Stimulated activated CD8-positive, alpha-beta memory T cell treated with anti-CD3 and anti-CD28 coated beads, Interleukin-12 subunit alpha, Interleukin-12 subunit beta, amount 100 ng/mL, for 24 hours (primary cell): ENCODE results near the gene RFK.
A peak's percentile ranks its signal among the peaks of the same experiment; 100 is the strongest.
"Not testable (repeated sequence)": the region's sequence is repeated elsewhere in the genome, so short reads cannot be mapped to it uniquely, and the experiment has no call there.

Experiments used
- DNase-seq: peaks from one replicate; pipeline ENCODE4 v3.0.0-alpha.2; 2020; ENCODE audit errors: extremely low read depth

RFK gene

GRCh38 chr9:76394195-76394959 lies at the start of gene RFK:
RFK (minus strand) TSS chr9:76394426; CDS start chr9:76394171, 255 bp downstream.
- DNase-seq: peak; percentile 86

GRCh38 chr9:76443887-76444286 lies 49.7 kb upstream of the RFK start:
- no peak for DNase-seq

GRCh38 chr9:76441551-76442322 lies 47.5 kb upstream of the RFK start:
- no peak for DNase-seq

GRCh38 chr9:76438841-76439588 lies 44.8 kb upstream of the RFK start:
- no peak for DNase-seq

- not testable (repeated sequence) for DNase-seq
These were observed 42.9 kb upstream of the RFK start for GRCh38 chr9:76437017-76437699.

GRCh38 chr9:76434897-76435296 lies 40.7 kb upstream of the RFK start:
- DNase-seq: not testable (repeated sequence)

GRCh38 chr9:76433836-76434235 lies 39.6 kb upstream of the RFK start:
- no peak for DNase-seq

- DNase-seq: no peak
These were observed 39.2 kb upstream of the RFK start for GRCh38 chr9:76433406-76433805.

- no peak for DNase-seq
These were observed 37.4 kb upstream of the RFK start for GRCh38 chr9:76431601-76432000.

- no peak for DNase-seq
These were observed 32.7 kb upstream of the RFK start for GRCh38 chr9:76426807-76427419.

- DNase-seq: no peak
These were observed 31.6 kb upstream of the RFK start for GRCh38 chr9:76425677-76426453.

- DNase-seq: no peak
These were observed 30.3 kb upstream of the RFK start for GRCh38 chr9:76424491-76424890.

GRCh38 chr9:76423216-76424177 lies 29.3 kb upstream of the RFK start:
- no peak for DNase-seq

- DNase-seq: no peak
These were observed 25.7 kb upstream of the RFK start for GRCh38 chr9:76419782-76420380.

GRCh38 chr9:76417394-76417793 lies 23.2 kb upstream of the RFK start:
- no peak for DNase-seq

GRCh38 chr9:76415731-76416130 lies 21.5 kb upstream of the RFK start:
- no peak for DNase-seq

GRCh38 chr9:76415154-76415553 lies 20.9 kb upstream of the RFK start:
- no peak for DNase-seq

- no peak for DNase-seq
These were observed 20.4 kb upstream of the RFK start for GRCh38 chr9:76414661-76415060.

GRCh38 chr9:76413658-76414057 lies 19.4 kb upstream of the RFK start:
- no peak for DNase-seq
